ENCODE data around the gene RBBP5.

RBBP5 gene

GRCh38 chr1:205041001-205041715 is 80.6 kb downstream of the RBBP5 start:
- Histone ChIP-seq H3K4me1 (ENCODE audit: insufficient read depth, low read length) (no peaks in the 10 kb centered on the region), H3K9me3 (ENCODE audit: low read length) (no peaks in the 10 kb centered on the region), H3K4me3 (ENCODE audit: low read depth in 1 of 2, low read length in 2 of 2) (no peak overlapping the region), H3K9ac (ENCODE audit: low read length) (no peak overlapping the region), H3K27me3 (ENCODE audit: control insufficient read depth in 1 of 2, insufficient read depth in 2 of 2, low read length in 2 of 2) (peaks cover 9 to 27% of the 10 kb centered on the region in 2 donors), H3K27ac (ENCODE audit: low read depth, low read length) (no peak overlapping the region), H3K36me3 (ENCODE audit: insufficient read depth, low read length) (no peaks in the 10 kb centered on the region)

GRCh38 chr1:205038132-205038786 is 83.5 kb downstream of the RBBP5 start:
- Histone ChIP-seq H3K9me3 (ENCODE audit: low read length) (no peaks in the 10 kb centered on the region), H3K36me3 (ENCODE audit: insufficient read depth, low read length) (no peaks in the 10 kb centered on the region), H3K4me3 (ENCODE audit: low read depth in 1 of 2, low read length in 2 of 2) (no peak overlapping the region), H3K27ac (ENCODE audit: low read depth, low read length) (no peak overlapping the region), H3K9ac (ENCODE audit: low read length) (no peak overlapping the region), H3K4me1 (ENCODE audit: insufficient read depth, low read length) (no peaks in the 10 kb centered on the region), H3K27me3 (ENCODE audit: control insufficient read depth in 1 of 2, insufficient read depth in 2 of 2, low read length in 2 of 2) (peaks cover 0 to 8% of the 10 kb centered on the region in 2 donors)

GRCh38 chr1:205037539-205037938 is 84.2 kb downstream of the RBBP5 start:
- no peak overlapping the region for H3K27ac ChIP-seq (ENCODE audit: low read depth, low read length)
- H3K36me3 ChIP-seq (ENCODE audit: insufficient read depth, low read length) = no peaks in the 10 kb centered on the region
- H3K4me1 ChIP-seq (ENCODE audit: insufficient read depth, low read length) = no peaks in the 10 kb centered on the region
- H3K9me3 ChIP-seq (ENCODE audit: low read length) = no peaks in the 10 kb centered on the region
- H3K27me3 ChIP-seq (ENCODE audit: control insufficient read depth in 1 of 2, insufficient read depth in 2 of 2, low read length in 2 of 2) = peaks cover 0 to 6% of the 10 kb centered on the region in 2 donors
- no peak overlapping the region for H3K4me3 ChIP-seq (ENCODE audit: low read depth in 1 of 2, low read length in 2 of 2)
- H3K9ac ChIP-seq (ENCODE audit: low read length) = no peak overlapping the region

All from muscle layer of colon (tissue), 2 donors.